Bronchial epithelial cell (primary cell): ENCODE measurements around the gene LMAN1. TPM values are rescaled to one million over a fixed set of nuclear protein-coding genes. Genes with fewer than 3 reads are reported as not detected.

ENCODE experiments used
- DNase-seq: peaks from one replicate; pipeline ENCODE4 v3.0.0-alpha.2; 2010; ENCODE audit warnings: low read depth
- FAIRE-seq: peaks from 2 replicates; lab custom pipeline; 2011; peaks lifted over from hg19 to GRCh38; lab: Jason Lieb, UNC
- H3K27me3 ChIP-seq: 2 replicates; pipeline ENCODE4 v1.5.1; 2011; ENCODE audit warnings: low read length; ENCODE audit not compliant: control insufficient read depth, insufficient read depth
- H3K36me3 ChIP-seq: 2 replicates; pipeline ENCODE4 v1.5.1; 2011; ENCODE audit warnings: low read length; ENCODE audit not compliant: control insufficient read depth, insufficient read depth
- H3K4me3 ChIP-seq: 2 replicates; pipeline ENCODE4 v1.5.1; 2011; ENCODE audit warnings: mild to moderate bottlenecking, low read depth, low read length, control low read depth
- CTCF ChIP-seq: IDR thresholded peaks from 2 replicates; pipeline ENCODE4 v1.5.1; 2011; ENCODE audit warnings: mild to moderate bottlenecking, moderate library complexity, low read length, control low read depth, inconsistent platforms; ENCODE audit not compliant: insufficient read depth, severe bottlenecking
- total RNA-seq: library from RNA; depleted of rRNA; stranded (reverse); fragments of >200 nt; gene quantifications from 2 replicates; pipeline ENCODE4 v1.2.1, GENCODE V29; 2014

LMAN1 gene
- total RNA-seq, 1 donor from 2014 or later = 157 TPM

- Histone ChIP-seq H3K27me3 (peaks cover 3% of the 10 kb centered on the region), H3K4me3 (no peak overlapping the region), H3K36me3 (no peaks in the 10 kb centered on the region)
- no peak for FAIRE-seq
- TF ChIP-seq CTCF = no peak
- DNase-seq = no peak
These were observed 23.3 kb upstream of the LMAN1 start for GRCh38 chr18:59382383-59382782.

- no peak for TF ChIP-seq CTCF
- FAIRE-seq (no peak), DNase-seq (no peak)
- H3K36me3 ChIP-seq = no peaks in the 10 kb centered on the region
- H3K27me3 ChIP-seq = peaks cover 3% of the 10 kb centered on the region
- H3K4me3 ChIP-seq = no peak overlapping the region
These were observed 22.9 kb upstream of the LMAN1 start for GRCh38 chr18:59381949-59382348.

GRCh38 chr18:59380706-59381105, 21.6 kb upstream of the LMAN1 start:
- Histone ChIP-seq H3K27me3 (peaks cover 3% of the 10 kb centered on the region), H3K36me3 (no peaks in the 10 kb centered on the region), H3K4me3 (no peak overlapping the region)
- DNase-seq (no peak), FAIRE-seq (no peak)
- no peak for TF ChIP-seq CTCF

GRCh38 chr18:59379772-59380522, 20.9 kb upstream of the LMAN1 start:
- no peak for FAIRE-seq
- no peak for TF ChIP-seq CTCF
- no peak for DNase-seq
- no peak overlapping the region for H3K4me3 ChIP-seq
- peaks cover 3% of the 10 kb centered on the region for H3K27me3 ChIP-seq
- H3K36me3 ChIP-seq = no peaks in the 10 kb centered on the region

GRCh38 chr18:59377613-59378337, 18.7 kb upstream of the LMAN1 start:
- no peak for FAIRE-seq
- H3K36me3 ChIP-seq = no peaks in the 10 kb centered on the region
- H3K27me3 ChIP-seq = peaks cover 2% of the 10 kb centered on the region
- DNase-seq = no peak
- TF ChIP-seq CTCF = no peak
- H3K4me3 ChIP-seq = no peak overlapping the region
